HFFc6 (cell line): ENCODE measurements around the gene ALK. TPM values are rescaled to one million over a fixed set of nuclear protein-coding genes. Genes with fewer than 3 reads are reported as not detected.

Experiments
- DNase-seq: peaks from one replicate; pipeline ENCODE4 v3.0.0-alpha.2; 2018
- H3K27ac Mint-ChIP-seq: 2 replicates; pipeline ENCODE4 v1.8.0; 2020; ENCODE audit warnings: mild to moderate bottlenecking, mixed read lengths
- H3K27me3 Mint-ChIP-seq: 2 replicates; pipeline ENCODE4 v1.8.0; 2021; ENCODE audit warnings: mild to moderate bottlenecking, moderate library complexity, mixed read lengths; ENCODE audit not compliant: insufficient read depth
- H3K36me3 Mint-ChIP-seq: 2 replicates; pipeline ENCODE4 v1.8.0; 2021; ENCODE audit warnings: low read depth, mixed read lengths
- H3K4me1 Mint-ChIP-seq: 2 replicates; pipeline ENCODE4 v1.8.0; 2020; ENCODE audit warnings: low read depth, mixed read lengths
- H3K4me3 Mint-ChIP-seq: 2 replicates; pipeline ENCODE4 v1.8.0; 2020; ENCODE audit warnings: mild to moderate bottlenecking, moderate library complexity, mixed read lengths
- H3K9me3 Mint-ChIP-seq: 2 replicates; pipeline ENCODE4 v1.8.0; 2020; ENCODE audit warnings: mild to moderate bottlenecking, mixed read lengths
- total RNA-seq, 6 experiments: library from RNA; stranded (reverse); fragmentation: NEBNext Ultra II Directional; extraction: Animal tissue kit (Norgen Biotek cat#: 25700); gene quantifications; 2 replicates in 1 of 6; 3 replicates in 5 of 6; pipeline ENCODE4 v1.2.3, GENCODE V29; 2021
- TF ChIP-seq, protein P1 (sequence below): fragments of 200-600 bp; sonication (generic); IDR thresholded peaks from 2 replicates; pipeline ENCODE4 v1.5.0; 2021; ENCODE audit warnings: antibody characterized with exemption, mild to moderate bottlenecking

ALK gene
- total RNA-seq, 6 experiments from 2014 or later: not detected

DNA sequence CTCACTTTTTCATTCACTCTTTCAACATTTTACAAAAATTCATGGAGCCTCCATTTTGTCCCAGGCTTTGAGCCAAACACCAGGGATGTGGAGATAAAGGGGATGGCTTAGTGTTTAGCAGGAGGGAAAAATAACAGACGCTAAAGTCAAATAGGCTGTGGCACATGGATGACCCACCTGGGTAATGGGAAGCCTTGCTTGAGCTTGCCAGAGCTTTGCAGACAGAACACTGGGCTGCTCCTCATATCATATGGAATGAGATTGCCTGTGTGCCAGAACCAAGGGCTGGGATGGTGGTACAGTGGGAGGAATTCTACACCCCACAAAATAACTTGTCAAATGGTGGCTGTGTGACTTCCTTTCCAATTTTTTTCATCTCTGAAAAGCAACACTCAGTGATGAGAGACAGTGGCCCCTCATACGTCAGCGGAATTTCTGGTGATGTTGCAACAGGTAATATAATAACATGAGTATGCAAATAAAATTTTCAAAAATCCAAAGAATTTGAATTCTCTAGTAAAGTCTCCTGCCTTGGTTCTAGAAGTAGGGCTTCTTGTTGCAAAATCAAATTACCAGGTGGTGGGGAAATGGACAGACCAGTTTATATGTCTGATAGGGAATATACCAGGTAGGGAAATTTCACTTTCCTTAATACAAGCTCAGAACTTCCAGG is 553.3 kb downstream of the ALK start:
- DNase-seq: no peak
- TF ChIP-seq, protein P1, sequence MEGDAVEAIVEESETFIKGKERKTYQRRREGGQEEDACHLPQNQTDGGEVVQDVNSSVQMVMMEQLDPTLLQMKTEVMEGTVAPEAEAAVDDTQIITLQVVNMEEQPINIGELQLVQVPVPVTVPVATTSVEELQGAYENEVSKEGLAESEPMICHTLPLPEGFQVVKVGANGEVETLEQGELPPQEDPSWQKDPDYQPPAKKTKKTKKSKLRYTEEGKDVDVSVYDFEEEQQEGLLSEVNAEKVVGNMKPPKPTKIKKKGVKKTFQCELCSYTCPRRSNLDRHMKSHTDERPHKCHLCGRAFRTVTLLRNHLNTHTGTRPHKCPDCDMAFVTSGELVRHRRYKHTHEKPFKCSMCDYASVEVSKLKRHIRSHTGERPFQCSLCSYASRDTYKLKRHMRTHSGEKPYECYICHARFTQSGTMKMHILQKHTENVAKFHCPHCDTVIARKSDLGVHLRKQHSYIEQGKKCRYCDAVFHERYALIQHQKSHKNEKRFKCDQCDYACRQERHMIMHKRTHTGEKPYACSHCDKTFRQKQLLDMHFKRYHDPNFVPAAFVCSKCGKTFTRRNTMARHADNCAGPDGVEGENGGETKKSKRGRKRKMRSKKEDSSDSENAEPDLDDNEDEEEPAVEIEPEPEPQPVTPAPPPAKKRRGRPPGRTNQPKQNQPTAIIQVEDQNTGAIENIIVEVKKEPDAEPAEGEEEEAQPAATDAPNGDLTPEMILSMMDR: no peak
- Mint-ChIP-seq H3K27ac (no peak overlapping the region), H3K36me3 (no peaks in the 10 kb centered on the region), H3K9me3 (no peaks in the 10 kb centered on the region), H3K4me3 (no peak overlapping the region), H3K27me3 (peaks cover 10% of the 10 kb centered on the region), H3K4me1 (no peaks in the 10 kb centered on the region)

DNA sequence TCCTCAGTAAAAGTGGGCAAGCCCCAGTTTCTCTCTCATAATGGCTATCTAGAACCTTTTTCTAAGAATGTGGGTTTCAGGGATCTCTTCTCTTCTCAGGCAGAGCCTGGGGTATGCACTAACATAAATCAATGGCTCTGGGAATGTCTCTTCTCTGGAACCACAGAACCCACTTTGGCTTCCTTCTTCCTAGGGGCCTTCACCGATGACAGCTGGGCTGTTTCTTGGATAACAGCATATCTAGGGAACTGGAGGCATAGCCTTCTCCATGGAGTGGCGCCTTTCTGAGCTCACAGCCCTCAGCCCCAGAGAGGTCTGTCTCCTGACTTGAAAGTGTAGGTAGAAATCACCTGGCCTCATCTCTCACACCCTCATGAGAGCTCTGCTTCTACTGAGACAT is 558.3 kb downstream of the ALK start:
- Mint-ChIP-seq H3K4me3 (no peak overlapping the region), H3K27ac (no peak overlapping the region), H3K9me3 (no peaks in the 10 kb centered on the region), H3K36me3 (no peaks in the 10 kb centered on the region), H3K27me3 (peaks cover 7% of the 10 kb centered on the region), H3K4me1 (no peaks in the 10 kb centered on the region)
- TF ChIP-seq, protein P1: no peak
- DNase-seq: no peak

DNA sequence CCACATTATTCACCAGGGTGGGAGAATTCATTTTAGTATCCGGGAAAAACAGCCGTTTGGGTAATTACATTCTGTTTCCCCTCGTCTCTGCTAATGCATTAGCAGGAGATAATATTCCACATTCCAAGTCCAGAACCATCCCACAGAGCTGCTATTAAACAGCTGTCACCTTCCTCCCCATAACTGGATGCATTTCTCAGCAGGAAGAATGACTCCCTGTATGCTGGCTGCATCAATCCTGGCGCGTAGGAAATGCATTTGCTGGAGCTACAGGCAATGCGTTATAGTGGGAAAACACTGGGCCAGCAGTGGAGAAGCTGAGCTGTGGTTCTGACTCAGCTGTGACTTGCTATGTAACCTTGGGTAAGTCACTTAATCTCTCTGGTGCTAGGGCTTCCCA is 560.2 kb downstream of the ALK start:
- no peaks in the 10 kb centered on the region for H3K36me3 Mint-ChIP-seq

DNA sequence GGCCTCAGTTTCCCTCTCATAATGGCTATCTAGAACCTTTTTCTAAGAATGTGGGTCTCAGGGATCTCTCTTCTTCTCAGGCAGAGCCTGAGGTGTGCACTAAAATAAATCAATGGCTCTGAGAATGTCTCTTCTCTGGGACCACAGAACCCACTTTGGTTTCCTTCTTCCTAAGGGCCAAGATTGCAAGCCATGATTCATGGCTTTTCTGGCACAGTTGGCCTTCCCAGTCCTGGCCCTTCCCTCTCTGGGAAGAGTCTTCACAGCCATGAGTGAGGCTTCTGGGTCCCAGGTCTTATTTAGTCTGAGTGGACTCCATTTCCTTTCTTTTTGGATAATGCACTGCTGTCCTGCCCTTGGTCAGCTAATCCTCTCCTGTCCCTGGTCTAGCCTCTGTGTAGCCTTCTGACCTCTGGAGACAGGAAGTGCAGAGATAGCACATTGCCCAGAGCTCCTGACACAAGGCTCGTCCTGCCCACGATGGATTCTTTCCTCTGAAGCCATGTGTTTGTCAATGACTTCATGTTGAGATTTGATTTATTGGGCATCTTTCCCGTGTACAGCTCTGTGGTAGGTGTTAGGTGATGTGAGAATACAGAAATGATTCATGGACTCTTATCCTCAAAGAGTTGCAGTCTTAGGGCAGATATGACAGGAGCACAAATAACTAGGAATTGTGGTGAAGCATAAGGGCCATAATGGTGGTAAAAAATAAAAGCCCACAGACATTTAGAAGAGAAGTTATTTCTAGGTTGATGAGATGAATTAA is 561.2 kb downstream of the ALK start:
- Mint-ChIP-seq H3K9me3 (no peaks in the 10 kb centered on the region), H3K36me3 (no peaks in the 10 kb centered on the region), H3K4me1 (no peaks in the 10 kb centered on the region), H3K27ac (no peak overlapping the region), H3K4me3 (no peak overlapping the region), H3K27me3 (peaks cover 2% of the 10 kb centered on the region)
- no peak for DNase-seq
- TF ChIP-seq, protein P1: no peak

More for the DNA sequence above, 560.2 kb downstream of the ALK start:
- no peak overlapping the region for H3K4me3 Mint-ChIP-seq
- DNase-seq: no peak
- H3K9me3 Mint-ChIP-seq: no peaks in the 10 kb centered on the region
- no peak overlapping the region for H3K27ac Mint-ChIP-seq
- TF ChIP-seq, protein P1: no peak
- H3K27me3 Mint-ChIP-seq: peaks cover 6% of the 10 kb centered on the region
- H3K4me1 Mint-ChIP-seq: no peaks in the 10 kb centered on the region

DNA sequence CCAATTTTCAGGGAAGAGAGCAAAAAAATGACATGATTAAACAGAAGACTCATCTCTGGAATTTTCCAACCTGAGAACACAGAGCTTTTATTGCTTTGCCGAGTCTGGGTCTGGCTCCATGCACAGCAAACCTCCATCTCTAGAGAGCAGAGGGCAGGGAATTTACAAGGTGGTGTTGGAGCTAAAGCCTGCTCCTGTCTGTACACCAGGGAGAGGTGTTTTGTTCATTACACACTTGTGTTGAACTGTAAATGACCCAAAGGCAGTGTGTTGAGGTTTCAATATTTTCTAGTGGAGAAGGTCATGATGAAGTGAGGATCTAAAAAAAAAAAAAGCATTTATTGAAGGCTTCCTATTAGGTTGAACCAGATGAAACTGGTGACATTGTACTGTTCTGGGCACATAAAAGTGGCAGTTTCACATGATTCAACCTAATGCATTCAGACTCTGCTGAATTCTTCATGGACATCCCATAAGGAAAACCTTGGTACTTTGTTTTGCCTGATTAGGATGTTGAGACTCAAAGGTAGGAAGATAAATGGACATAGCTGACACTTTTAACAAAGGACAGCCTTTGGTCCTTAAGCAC is 567.9 kb downstream of the ALK start:
- H3K9me3 Mint-ChIP-seq: no peaks in the 10 kb centered on the region

More for the DNA sequence above, 567.9 kb downstream of the ALK start:
- DNase-seq: no peak
- no peaks in the 10 kb centered on the region for H3K4me1 Mint-ChIP-seq
- peaks cover 7% of the 10 kb centered on the region for H3K27me3 Mint-ChIP-seq
- no peak overlapping the region for H3K4me3 Mint-ChIP-seq
- TF ChIP-seq, protein P1: no peak
- no peaks in the 10 kb centered on the region for H3K36me3 Mint-ChIP-seq
- H3K27ac Mint-ChIP-seq: no peak overlapping the region
